Measurements from ENCODE around the gene CDYL2. TPM values are rescaled to one million over a fixed set of nuclear protein-coding genes. Genes with fewer than 3 reads are reported as not detected.

Gene CDYL2
- total RNA-seq, 2 donors from 2014 or later, result 4.6 to 20.4 TPM

- H3K4me1 ChIP-seq (ENCODE audit: control insufficient read depth in 1 of 2, low read depth in 2 of 2), result no peaks in the 10 kb centered on the region
- no peak overlapping the region for H3K27ac ChIP-seq
- ATAC-seq (ENCODE audit: insufficient number of reproducible peaks, low FRiP score, low read depth) (no peak), DNase-seq (ENCODE audit: low spot score) (no peak)
- no peaks in the 10 kb centered on the region for H3K27me3 ChIP-seq (replicated peaks; ENCODE audit: insufficient read depth)
- no peaks in the 10 kb centered on the region for H3K9me3 ChIP-seq
- no peaks in the 10 kb centered on the region for H3K36me3 ChIP-seq
- TF ChIP-seq CTCF (IDR thresholded peaks at IDR 0.05), result no peak
- no peak overlapping the region for H3K4me3 ChIP-seq
Measured at GRCh38 chr16:80667251-80667560, 137.2 kb downstream of the CDYL2 start.

DNA sequence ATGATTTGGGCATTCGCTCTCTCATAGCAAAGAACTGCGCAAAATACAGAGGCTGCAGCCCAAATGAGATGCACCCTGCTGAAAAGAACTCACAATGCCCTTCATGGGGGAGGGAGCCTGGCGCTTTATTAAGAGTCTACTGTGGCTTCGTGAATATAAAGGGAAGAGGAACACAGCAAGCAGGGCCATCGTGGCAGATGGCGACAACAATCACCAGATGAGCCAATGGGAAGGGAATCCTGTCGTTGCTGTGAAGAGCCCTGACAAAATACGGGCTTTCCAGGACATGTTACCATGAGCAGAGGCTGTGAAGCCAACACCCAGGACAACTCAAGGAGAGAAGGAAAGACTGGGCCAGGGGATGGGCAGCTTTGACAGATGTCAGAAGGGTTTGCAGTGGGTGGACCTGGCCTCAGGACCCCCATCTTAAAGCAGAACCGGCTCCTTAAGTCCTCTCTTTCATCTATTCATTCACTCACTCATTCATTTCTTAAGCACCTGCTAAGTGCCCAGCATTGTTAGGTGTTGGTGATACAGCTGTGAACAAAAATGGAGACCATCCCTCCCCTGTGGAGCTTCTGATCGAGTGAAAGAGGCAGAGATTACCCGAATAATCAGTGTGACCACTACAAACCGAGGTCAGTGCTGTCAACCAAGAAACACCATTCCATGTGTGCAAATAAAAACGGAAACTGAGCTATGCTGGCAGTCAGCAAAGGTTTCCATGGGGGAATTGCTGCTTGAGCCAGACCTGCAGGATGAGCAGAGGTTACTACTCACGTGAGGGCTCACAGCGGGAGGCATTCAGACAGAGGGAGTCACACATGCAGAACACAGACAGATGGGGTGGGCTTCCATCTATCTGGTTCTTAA, 137.8 kb downstream of the CDYL2 start:
- Histone ChIP-seq H3K27ac (no peak overlapping the region), H3K9me3 (no peaks in the 10 kb centered on the region), H3K36me3 (no peaks in the 10 kb centered on the region), H3K27me3 (replicated peaks; ENCODE audit: insufficient read depth) (no peaks in the 10 kb centered on the region), H3K4me1 (ENCODE audit: control insufficient read depth in 1 of 2, low read depth in 2 of 2) (no peaks in the 10 kb centered on the region), H3K4me3 (no peak overlapping the region)
- ATAC-seq (ENCODE audit: insufficient number of reproducible peaks, low FRiP score, low read depth) (no peak), DNase-seq (ENCODE audit: low spot score) (no peak)
- no peak for TF ChIP-seq CTCF (IDR thresholded peaks at IDR 0.05)

DNA sequence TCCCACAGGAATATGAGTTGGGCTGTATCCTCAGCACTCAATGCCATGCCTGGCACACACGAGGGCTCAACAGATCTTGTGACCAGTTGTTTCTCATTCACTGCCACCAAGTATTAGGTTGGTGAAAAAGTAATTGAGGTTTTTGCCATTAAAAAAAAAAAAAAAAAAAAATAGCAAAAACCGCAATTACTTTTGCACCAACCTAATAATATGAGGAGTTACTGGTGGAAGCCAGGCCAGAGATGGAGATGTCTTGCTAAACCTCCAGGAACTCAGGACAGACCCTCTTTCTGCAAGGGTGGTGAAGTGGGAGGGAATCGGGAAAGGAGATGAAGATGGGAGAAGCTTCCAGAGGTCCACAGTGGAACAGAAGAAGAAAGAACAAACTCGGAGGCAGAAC, 139.0 kb downstream of the CDYL2 start:
- no peaks in the 10 kb centered on the region for H3K27me3 ChIP-seq (replicated peaks; ENCODE audit: insufficient read depth)

DNA sequence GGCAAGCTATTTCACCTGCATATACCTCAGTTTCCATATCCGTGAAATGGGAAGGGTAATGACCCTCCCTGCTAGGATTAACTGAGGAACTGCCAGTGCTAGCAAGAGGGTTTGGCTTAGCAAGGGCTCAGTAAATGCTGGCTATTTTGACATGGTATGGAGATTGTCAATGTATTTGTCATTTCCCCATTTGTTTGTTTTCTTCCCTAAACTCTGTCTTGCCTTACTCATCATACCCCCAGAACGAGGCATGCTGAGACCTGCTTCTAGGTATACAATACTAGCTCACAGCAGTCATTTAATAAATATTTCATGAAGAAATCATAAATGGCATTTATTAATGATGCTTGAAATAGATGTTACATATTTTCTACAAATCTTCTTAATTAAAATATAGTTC, 139.6 kb downstream of the CDYL2 start:
- Histone ChIP-seq H3K4me3 (no peak overlapping the region), H3K27me3 (replicated peaks; ENCODE audit: insufficient read depth) (no peaks in the 10 kb centered on the region), H3K27ac (no peak overlapping the region), H3K36me3 (no peaks in the 10 kb centered on the region), H3K9me3 (no peaks in the 10 kb centered on the region), H3K4me1 (ENCODE audit: control insufficient read depth in 1 of 2, low read depth in 2 of 2) (no peaks in the 10 kb centered on the region)
- ATAC-seq (ENCODE audit: insufficient number of reproducible peaks, low FRiP score, low read depth) (no peak), DNase-seq (ENCODE audit: low spot score) (no peak)
- TF ChIP-seq CTCF (IDR thresholded peaks at IDR 0.05), result no peak

More for the DNA sequence above, 139.0 kb downstream of the CDYL2 start:
- no peaks in the 10 kb centered on the region for H3K4me1 ChIP-seq (ENCODE audit: control insufficient read depth in 1 of 2, low read depth in 2 of 2)
- ATAC-seq (ENCODE audit: insufficient number of reproducible peaks, low FRiP score, low read depth) (no peak), DNase-seq (ENCODE audit: low spot score) (no peak)
- H3K9me3 ChIP-seq, result no peaks in the 10 kb centered on the region
- no peaks in the 10 kb centered on the region for H3K36me3 ChIP-seq
- no peak overlapping the region for H3K4me3 ChIP-seq
- TF ChIP-seq CTCF (IDR thresholded peaks at IDR 0.05), result no peak
- no peak overlapping the region for H3K27ac ChIP-seq

DNA sequence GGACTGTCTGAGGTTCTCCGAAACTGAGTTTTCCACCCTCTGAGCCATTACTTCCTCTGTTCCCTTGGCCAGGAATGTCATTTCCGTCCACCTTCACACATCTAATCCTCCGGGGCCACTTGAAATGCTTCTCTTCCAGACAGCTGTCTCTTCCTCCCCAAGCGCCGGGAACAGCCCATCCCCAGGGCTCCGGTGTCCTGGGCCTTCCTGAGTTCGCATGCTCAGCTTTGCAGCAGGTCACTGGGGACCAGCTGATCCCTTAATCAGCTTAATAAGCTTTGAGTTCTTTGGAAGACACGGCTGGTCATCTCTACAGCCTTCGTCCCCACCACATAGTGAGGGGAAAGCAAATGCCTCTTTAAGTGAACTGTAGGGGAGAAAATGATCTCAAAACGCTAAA, 140.2 kb downstream of the CDYL2 start:
- DNase-seq (ENCODE audit: low spot score) (no peak), ATAC-seq (ENCODE audit: insufficient number of reproducible peaks, low FRiP score, low read depth) (no peak)
- H3K4me3 ChIP-seq, result no peak overlapping the region
- H3K27me3 ChIP-seq (replicated peaks; ENCODE audit: insufficient read depth), result no peaks in the 10 kb centered on the region
- H3K4me1 ChIP-seq (ENCODE audit: control insufficient read depth in 1 of 2, low read depth in 2 of 2), result no peaks in the 10 kb centered on the region
- H3K9me3 ChIP-seq, result no peaks in the 10 kb centered on the region
- H3K27ac ChIP-seq, result no peak overlapping the region
- H3K36me3 ChIP-seq, result no peaks in the 10 kb centered on the region
- no peak for TF ChIP-seq CTCF (IDR thresholded peaks at IDR 0.05)

Measured in thoracic aorta (tissue), 2 donors.